Suprapubic skin (tissue), 4 donors: Measurements from ENCODE around the gene CNDP1. TPM values are rescaled to one million over a fixed set of nuclear protein-coding genes. Genes with fewer than 3 reads are reported as not detected.

Source experiments
- DNase-seq, 2 donors: peaks; one replicate each; pipeline ENCODE4 v3.0.0-alpha.2; 2019; ENCODE audit warnings: low spot score in 2 of 2
- H3K27ac ChIP-seq: fragments of 200-600 bp; sonication (generic); one replicate; pipeline ENCODE4 v1.5.1; 2019
- H3K27me3 ChIP-seq: fragments of 200-600 bp; sonication (generic); one replicate; pipeline ENCODE4 v1.5.1; 2019
- H3K36me3 ChIP-seq: fragments of 200-600 bp; sonication (generic); one replicate; pipeline ENCODE4 v1.5.1; 2019
- H3K4me1 ChIP-seq: fragments of 200-600 bp; sonication (generic); one replicate; pipeline ENCODE4 v1.5.1; 2019
- H3K4me3 ChIP-seq: fragments of 200-600 bp; sonication (generic); one replicate; pipeline ENCODE4 v1.5.1; 2019; ENCODE audit warnings: mild to moderate bottlenecking
- H3K9me3 ChIP-seq: fragments of 200-600 bp; sonication (generic); one replicate; pipeline ENCODE4 v1.5.1; 2019
- EP300 ChIP-seq: sonication (generic); formaldehyde crosslinking; IDR thresholded peaks from one replicate; pipeline ENCODE4 v1.6.1; 2017; ENCODE audit warnings: antibody characterized with exemption
- POLR2A ChIP-seq, 2 donors: fragments of 450-650 bp; IDR thresholded peaks; one replicate each; pipeline ENCODE4 v1.6.1; 2017; ENCODE audit warnings: antibody characterized with exemption in 2 of 2, mild to moderate bottlenecking in 2 of 2, moderate library complexity in 2 of 2
- POLR2AphosphoS5 ChIP-seq, 3 donors: sonication (generic); formaldehyde crosslinking; IDR thresholded peaks; one replicate each; pipeline ENCODE4 v1.6.1; 2017; ENCODE audit warnings: antibody characterized with exemption in 3 of 3
- WGBS: methylation state at CpG from one replicate; pipeline ENCODE4 v1.1.5; 2018; 5-methylcytosine and 5-hydroxymethylcytosine counted together
- total RNA-seq, 4 donors: library from RNA; depleted of rRNA; stranded (reverse); fragments of >200 nt; gene quantifications; one replicate each; pipeline ENCODE4 v1.1.0, GENCODE V29; 2016
- TF ChIP-seq, protein P1 (sequence below), 2 donors: fragments of 200-600 bp in 1 of 2; fragments of 450-650 bp in 1 of 2; sonication (generic) in 1 of 2; IDR thresholded peaks; one replicate each; pipeline ENCODE4 v1.5.1; 2016 to 2019; ENCODE audit warnings: antibody characterized with exemption in 2 of 2, mild to moderate bottlenecking in 1 of 2, moderate library complexity in 1 of 2

The CNDP1 gene
- total RNA-seq, 4 donors from 2014 or later, result 0.21 to 1.1 (median 0.97) TPM; not detected in 1

- no peak for DNase-seq
- Histone ChIP-seq H3K36me3 (no peaks in the 10 kb centered on the region), H3K27ac (no peak overlapping the region), H3K9me3 (no peaks in the 10 kb centered on the region), H3K27me3 (peaks cover 20% of the 10 kb centered on the region), H3K4me3 (no peak overlapping the region), H3K4me1 (no peaks in the 10 kb centered on the region)
- TF ChIP-seq, protein P1, sequence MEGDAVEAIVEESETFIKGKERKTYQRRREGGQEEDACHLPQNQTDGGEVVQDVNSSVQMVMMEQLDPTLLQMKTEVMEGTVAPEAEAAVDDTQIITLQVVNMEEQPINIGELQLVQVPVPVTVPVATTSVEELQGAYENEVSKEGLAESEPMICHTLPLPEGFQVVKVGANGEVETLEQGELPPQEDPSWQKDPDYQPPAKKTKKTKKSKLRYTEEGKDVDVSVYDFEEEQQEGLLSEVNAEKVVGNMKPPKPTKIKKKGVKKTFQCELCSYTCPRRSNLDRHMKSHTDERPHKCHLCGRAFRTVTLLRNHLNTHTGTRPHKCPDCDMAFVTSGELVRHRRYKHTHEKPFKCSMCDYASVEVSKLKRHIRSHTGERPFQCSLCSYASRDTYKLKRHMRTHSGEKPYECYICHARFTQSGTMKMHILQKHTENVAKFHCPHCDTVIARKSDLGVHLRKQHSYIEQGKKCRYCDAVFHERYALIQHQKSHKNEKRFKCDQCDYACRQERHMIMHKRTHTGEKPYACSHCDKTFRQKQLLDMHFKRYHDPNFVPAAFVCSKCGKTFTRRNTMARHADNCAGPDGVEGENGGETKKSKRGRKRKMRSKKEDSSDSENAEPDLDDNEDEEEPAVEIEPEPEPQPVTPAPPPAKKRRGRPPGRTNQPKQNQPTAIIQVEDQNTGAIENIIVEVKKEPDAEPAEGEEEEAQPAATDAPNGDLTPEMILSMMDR (IDR thresholded peaks at IDR 0.05), result no peak
- TF ChIP-seq POLR2AphosphoS5 (IDR thresholded peaks at IDR 0.05) (no peak), POLR2A (IDR thresholded peaks at IDR 0.05) (no peak), EP300 (no peak)
- 76% methylated on average over 6 of the region's 6 CpGs for WGBS
These were observed 48.3 kb downstream of the CNDP1 start for GRCh38 chr18:74582642-74583041.

DNA sequence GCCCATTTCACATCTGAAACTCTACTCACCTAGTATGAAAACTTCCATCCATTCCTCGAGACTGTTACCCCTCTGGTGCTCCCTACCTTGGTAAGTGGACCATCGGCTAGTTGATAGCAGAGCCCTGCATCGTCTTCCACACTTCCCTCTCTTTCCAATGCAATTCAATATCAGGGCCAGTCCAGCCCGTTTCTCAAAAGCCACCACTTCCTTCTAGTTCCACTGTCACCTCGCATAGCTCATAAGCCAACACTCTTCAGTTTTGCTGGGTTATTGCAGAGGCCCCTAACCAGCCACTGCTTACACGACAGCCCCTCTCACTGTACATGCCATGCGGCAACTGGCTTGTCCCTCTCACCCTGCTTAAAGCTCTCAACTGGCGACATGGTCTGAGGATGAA lies 53.1 kb downstream of the CNDP1 start:
- DNase-seq, result no peak
- no peaks in the 10 kb centered on the region for H3K9me3 ChIP-seq
- H3K36me3 ChIP-seq, result no peaks in the 10 kb centered on the region
- H3K4me1 ChIP-seq, result no peaks in the 10 kb centered on the region
- H3K27ac ChIP-seq, result no peak overlapping the region
- 75% methylated on average over 8 of the region's 8 CpGs for WGBS
- H3K4me3 ChIP-seq, result no peak overlapping the region
- TF ChIP-seq, protein P1 (IDR thresholded peaks at IDR 0.05), result no peak
- no peak for TF ChIP-seq EP300
- no peak for TF ChIP-seq POLR2A (IDR thresholded peaks at IDR 0.05)
- TF ChIP-seq POLR2AphosphoS5 (IDR thresholded peaks at IDR 0.05), result no peak
- H3K27me3 ChIP-seq, result peaks cover 14% of the 10 kb centered on the region

- 65% methylated on average over 6 of the region's 6 CpGs for WGBS
- TF ChIP-seq EP300 (no peak), POLR2AphosphoS5 (IDR thresholded peaks at IDR 0.05) (no peak), POLR2A (IDR thresholded peaks at IDR 0.05) (no peak)
- TF ChIP-seq, protein P1 (IDR thresholded peaks at IDR 0.05), result no peak
- Histone ChIP-seq H3K27ac (no peak overlapping the region), H3K4me3 (no peak overlapping the region), H3K36me3 (peaks cover 12% of the 10 kb centered on the region), H3K9me3 (no peaks in the 10 kb centered on the region), H3K27me3 (peaks cover 10% of the 10 kb centered on the region), H3K4me1 (no peaks in the 10 kb centered on the region)
- DNase-seq, result no peak
These were observed 54.7 kb downstream of the CNDP1 start for GRCh38 chr18:74589021-74589420.

GRCh38 chr18:74589811-74590210 lies 55.5 kb downstream of the CNDP1 start:
- H3K4me3 ChIP-seq, result no peak overlapping the region
- H3K27ac ChIP-seq, result no peak overlapping the region
- peaks cover 1% of the 10 kb centered on the region for H3K4me1 ChIP-seq
- WGBS, result 92% methylated on average over 3 of the region's 3 CpGs
- H3K27me3 ChIP-seq, result peaks cover 10% of the 10 kb centered on the region
- peaks cover 12% of the 10 kb centered on the region for H3K36me3 ChIP-seq
- H3K9me3 ChIP-seq, result no peaks in the 10 kb centered on the region
- TF ChIP-seq POLR2AphosphoS5 (IDR thresholded peaks at IDR 0.05) (no peak), EP300 (no peak), POLR2A (IDR thresholded peaks at IDR 0.05) (no peak)
- TF ChIP-seq, protein P1 (IDR thresholded peaks at IDR 0.05), result no peak
- no peak for DNase-seq

DNA sequence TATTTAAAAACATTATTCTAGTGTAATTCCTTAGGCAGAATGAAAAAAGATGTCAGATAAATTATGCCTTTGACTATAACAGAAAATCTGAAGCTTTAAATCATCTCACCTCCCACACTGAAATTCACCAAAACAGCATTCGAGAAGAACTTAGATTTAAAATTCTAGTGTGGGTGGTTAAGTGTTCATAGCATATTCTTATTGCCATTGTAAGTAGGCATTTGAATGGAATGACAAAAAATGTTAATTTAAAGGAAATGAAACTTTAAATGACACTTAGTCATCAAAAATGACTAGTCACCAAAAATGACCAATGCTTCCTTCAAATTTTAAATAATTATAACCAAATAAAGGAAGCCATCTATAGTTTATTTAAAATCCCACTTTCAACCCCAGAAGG lies 56.4 kb downstream of the CNDP1 start:
- no peak overlapping the region for H3K4me3 ChIP-seq
- peaks cover 12% of the 10 kb centered on the region for H3K36me3 ChIP-seq
- DNase-seq, result no peak
- peaks cover 10% of the 10 kb centered on the region for H3K27me3 ChIP-seq
- H3K9me3 ChIP-seq, result no peaks in the 10 kb centered on the region
- 48% methylated on average over 1 of the region's 1 CpG for WGBS
- H3K27ac ChIP-seq, result no peak overlapping the region
- TF ChIP-seq POLR2AphosphoS5 (IDR thresholded peaks at IDR 0.05), result no peak
- TF ChIP-seq, protein P1 (IDR thresholded peaks at IDR 0.05), result no peak
- no peak for TF ChIP-seq POLR2A (IDR thresholded peaks at IDR 0.05)
- TF ChIP-seq EP300, result no peak
- peaks cover 9% of the 10 kb centered on the region for H3K4me1 ChIP-seq
